Glomerular endothelial cell (primary cell): ENCODE data around the gene SRF. TPM values are rescaled to one million over a fixed set of nuclear protein-coding genes. Genes with fewer than 3 reads are reported as not detected.
"Not testable (repeated sequence)": the region's sequence is repeated elsewhere in the genome, so short reads cannot be mapped to it uniquely, and the experiment has no call there.

ENCODE experiments used
- DNase-seq: peaks from one replicate; pipeline ENCODE4 v3.0.0-alpha.2; 2011; ENCODE audit warnings: low read depth, low spot score; ENCODE audit errors: extremely low read depth
- total RNA-seq: library from RNA; depleted of rRNA; stranded (reverse); fragments of >200 nt; gene quantifications from 2 replicates; pipeline ENCODE4 v1.2.3, GENCODE V29; 2015

SRF gene
- total RNA-seq: 30.1 and 31.4 TPM in 2 replicates

- peak; percentile 94 for DNase-seq
Observed at GRCh38 chr6:43170931-43171706, at the start of gene SRF. Gene SRF, plus strand, starts transcription at chr6:43171269. Its CDS starts 388 bp downstream, at chr6:43171657.

DNA sequence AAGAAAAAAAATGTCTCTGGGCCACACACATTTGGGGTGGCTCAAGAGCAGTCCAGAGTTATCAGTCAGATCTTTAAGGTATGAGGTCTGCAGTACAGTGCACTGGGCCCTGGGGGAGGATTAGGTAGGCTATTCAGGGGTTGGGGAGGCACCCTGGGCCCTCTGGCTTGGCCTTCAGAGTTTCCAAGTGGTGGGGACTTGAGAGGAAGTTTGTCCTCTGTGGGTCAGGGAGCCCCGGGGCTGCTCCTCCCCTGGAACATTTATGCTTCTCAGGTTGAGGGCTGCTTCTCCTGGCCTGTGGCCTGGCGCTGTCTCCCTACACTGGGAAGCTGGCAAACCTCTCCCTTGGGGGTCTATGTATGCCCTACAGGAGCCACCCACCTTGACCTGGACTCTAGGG, 48.9 kb upstream of the SRF start:
- DNase-seq: no peak

- no peak for DNase-seq
Observed at GRCh38 chr6:43123461-43124314, 47.4 kb upstream of the SRF start.

GRCh38 chr6:43124481-43124880, 46.6 kb upstream of the SRF start:
- DNase-seq: no peak

DNA sequence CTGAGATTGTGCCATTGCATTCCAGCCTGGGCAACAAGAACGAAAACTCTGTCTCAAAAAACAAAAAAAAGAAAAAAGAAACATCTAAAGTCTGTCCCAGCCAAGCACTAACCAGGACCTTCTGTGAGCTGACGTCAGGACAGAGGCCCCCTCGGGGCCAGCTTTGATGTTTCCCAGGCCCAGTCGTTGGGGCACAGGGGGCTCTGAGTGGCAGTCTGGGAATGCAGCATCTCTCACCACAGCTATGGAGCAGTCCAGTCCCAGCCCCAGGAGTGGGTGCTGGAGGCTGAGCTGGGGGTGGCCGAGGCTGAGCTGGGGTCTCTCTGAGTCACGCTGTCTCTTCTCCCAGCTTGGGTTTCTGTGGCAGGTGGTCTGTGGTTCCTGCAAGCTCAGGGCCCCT, 46.0 kb upstream of the SRF start:
- DNase-seq: no peak

- no peak for DNase-seq
Observed at GRCh38 chr6:43125555-43125954, 45.5 kb upstream of the SRF start.

- DNase-seq: no peak
Observed at GRCh38 chr6:43127180-43127579, 43.9 kb upstream of the SRF start.

DNA sequence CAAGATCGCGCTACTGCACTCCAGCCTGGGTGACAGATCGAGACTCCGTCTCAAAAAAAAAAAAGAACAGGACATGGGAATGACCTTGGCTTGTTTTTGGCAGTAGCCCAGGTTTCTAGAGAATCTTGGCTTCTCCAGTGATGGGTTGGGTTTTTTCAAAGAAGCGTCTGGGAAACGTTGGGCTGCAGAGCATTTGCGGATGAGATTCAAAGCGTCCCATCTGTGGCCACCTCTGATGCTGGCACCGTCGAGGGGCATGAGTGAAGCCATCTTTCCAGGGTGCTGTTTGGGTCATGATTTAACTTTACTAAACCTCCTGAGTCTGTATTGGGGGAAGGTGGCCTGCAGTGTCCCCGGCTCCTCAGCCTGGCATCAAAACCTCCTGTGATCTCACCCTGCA, 43.2 kb upstream of the SRF start:
- DNase-seq: no peak

DNA sequence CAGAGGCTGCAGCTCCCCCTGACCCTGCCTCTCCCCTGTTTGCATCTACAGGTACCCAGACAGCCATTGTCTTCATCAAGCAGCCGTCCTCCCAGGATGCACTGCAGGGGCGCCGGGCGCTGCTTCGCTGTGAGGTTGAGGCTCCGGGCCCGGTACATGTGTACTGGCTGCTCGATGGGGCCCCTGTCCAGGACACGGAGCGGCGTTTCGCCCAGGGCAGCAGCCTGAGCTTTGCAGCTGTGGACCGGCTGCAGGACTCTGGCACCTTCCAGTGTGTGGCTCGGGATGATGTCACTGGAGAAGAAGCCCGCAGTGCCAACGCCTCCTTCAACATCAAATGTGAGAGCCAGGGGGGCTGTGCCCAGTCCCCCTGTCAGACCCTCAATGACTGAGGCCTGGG, 42.1 kb upstream of the SRF start:
- DNase-seq: no peak

- no peak for DNase-seq
Observed at GRCh38 chr6:43129434-43130194, 41.5 kb upstream of the SRF start.

DNA sequence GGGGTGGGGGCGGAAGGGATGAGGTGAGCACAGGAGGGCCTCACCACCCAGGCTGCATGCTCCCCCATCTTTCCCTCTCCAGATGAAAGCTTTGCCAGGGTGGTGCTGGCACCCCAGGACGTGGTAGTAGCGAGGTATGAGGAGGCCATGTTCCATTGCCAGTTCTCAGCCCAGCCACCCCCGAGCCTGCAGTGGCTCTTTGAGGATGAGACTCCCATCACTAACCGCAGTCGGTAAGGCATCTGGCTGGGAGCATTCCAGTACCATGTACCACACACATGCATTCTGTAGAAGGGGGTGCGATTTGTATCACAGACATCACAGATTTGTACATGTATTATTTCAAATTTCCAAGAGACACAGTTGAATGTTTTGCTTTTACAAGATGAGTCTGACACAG, 40.6 kb upstream of the SRF start:
- DNase-seq: no peak

DNA sequence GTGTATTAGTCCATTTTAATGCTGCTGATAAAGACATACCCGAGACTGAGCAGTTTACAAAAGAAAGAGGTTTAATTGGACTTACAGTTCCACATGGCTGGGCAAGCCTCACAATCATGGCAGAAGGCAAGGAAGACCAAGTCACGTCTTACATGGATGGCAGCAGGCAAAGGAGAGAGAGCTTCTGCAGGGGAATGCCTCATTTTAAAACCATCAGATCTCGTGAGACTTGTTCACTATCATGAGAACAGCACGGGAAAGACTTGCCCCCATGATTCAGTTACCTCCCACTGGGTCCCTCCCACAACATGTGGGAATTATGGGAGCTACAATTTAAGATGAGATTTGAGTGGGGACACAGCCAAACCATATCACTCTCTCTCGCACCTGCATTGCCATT, 39.7 kb upstream of the SRF start:
- DNase-seq: not testable (repeated sequence)

DNA sequence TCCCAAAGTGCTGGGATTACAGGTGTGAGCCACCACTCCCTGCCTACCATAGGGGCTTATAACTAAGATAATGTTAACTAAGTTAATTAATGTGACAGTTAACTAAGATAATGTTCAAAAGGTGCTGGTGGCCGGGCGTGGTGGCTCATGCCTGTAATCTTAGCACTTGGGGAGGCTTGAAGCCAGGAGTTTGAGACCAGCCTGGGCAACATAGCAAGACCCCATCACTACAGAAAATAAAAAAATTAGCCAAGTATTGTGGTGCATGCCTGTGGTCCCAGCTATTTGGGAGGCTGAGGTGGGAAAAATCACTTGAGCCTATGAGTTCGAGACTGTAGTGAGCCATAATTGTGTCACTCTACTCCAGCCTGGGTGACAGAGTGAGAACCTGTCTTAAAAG, 32.8 kb upstream of the SRF start:
- no peak for DNase-seq

DNA sequence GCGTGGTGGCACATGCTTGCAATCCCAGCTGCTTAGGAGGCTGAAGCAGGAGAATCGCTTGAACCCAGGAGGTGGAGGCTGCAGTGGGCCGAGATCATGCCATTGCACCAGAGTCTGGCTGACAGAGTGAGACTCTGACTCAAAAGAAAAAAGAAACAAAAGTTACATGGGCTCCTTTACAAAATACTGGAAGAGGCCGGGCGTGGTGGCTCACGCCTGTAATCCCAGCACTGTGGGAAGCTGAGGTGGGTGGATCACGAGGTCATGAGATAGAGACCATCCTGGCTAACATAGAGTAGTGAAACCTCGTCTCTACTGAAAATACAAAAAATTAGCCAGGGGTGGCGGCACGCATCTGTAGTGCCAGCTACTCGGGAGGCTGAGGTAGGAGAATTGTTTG, 31.1 kb upstream of the SRF start:
- DNase-seq: not testable (repeated sequence)

DNA sequence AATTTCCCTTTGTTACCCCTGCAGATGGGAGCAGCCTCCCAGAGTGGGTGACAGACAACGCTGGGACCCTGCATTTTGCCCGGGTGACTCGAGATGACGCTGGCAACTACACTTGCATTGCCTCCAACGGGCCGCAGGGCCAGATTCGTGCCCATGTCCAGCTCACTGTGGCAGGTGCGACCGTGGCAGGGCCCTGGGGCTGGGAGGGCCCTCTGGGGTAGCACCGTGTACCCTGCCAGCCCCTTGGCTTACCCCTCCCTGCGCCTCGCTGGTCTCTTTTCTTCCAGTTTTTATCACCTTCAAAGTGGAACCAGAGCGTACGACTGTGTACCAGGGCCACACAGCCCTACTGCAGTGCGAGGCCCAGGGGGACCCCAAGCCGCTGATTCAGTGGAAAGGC, 29.4 kb upstream of the SRF start:
- no peak for DNase-seq

DNA sequence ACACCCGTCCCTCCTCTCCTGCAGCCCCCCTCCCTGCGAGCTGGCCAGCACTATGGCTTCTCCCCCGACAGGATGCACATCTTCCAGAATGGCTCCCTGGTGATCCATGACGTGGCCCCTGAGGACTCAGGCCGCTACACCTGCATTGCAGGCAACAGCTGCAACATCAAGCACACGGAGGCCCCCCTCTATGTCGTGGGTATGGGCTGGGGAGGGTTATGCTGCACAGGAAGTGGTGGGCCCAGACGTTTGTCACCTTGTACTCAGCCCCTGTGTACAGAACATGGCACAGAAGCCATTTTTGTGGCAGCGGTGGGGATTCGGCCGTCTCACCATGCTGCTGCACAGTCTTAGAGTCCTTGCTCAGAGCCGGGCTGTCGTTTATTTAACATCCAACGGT, 29.0 kb upstream of the SRF start:
- DNase-seq: no peak

GRCh38 chr6:43143235-43144128, 27.6 kb upstream of the SRF start:
- peak; percentile 27 for DNase-seq

DNA sequence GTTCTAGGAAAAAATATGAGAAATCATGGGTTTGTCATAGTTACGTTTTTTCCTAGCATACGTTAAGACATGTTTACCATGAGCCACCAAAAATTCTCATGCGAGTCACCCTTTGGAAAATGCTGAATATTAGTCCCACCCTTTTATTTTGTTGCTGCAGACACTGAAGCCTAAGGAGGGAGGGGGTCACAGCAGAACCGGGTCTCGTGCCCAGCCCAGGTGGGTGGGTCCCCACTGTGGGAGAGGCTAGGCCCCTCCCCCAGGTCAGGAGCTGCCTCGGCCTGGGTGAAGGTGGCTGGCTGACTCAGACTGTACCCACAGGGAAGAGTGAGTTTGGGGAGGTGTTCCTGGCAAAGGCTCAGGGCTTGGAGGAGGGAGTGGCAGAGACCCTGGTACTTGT, 26.2 kb upstream of the SRF start:
- DNase-seq: no peak

DNA sequence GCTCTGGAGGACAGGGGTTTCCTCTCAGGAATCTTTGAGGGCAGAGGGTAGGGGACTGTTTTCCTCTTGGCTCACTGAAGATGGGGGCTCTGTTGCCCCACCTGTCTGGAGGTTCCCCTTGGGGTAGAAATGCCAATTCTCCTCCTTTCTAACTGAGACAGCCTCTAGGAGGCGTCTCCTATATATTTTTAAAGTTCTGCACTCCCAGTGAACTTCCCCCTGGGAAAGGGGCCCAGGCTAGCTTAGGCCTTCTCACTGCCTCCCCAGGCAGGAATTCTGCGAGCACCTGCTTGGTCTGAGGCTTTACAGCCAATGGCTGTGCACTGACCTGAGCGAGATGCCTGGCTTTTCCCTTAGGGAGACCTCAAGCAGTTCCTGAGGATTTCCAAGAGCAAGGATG, 24.8 kb upstream of the SRF start:
- DNase-seq: no peak
